GM13976 (cell line): ENCODE data around the gene AGAP3.

ENCODE experiments used
- DNase-seq: peaks from one replicate; pipeline ENCODE4 v3.0.0; 2012; ENCODE audit warnings: low spot score
- in situ Hi-C: fragments of 300-500 bp; cut with MboI; formaldehyde crosslinking; loops from one replicate; pipeline ENCODE4 v1.12.0; 2022; ENCODE audit warnings: low sequenced_read_pairs, mixed read lengths, inconsistent platforms; ENCODE audit not compliant: unreplicated experiment
- TF ChIP-seq, protein P1 (sequence below): IDR thresholded peaks from 2 replicates; pipeline ENCODE4 v1.5.1; 2012; ENCODE audit warnings: borderline replicate concordance, mild to moderate bottlenecking; ENCODE audit not compliant: insufficient read depth; ENCODE audit errors: extremely low read depth, missing control alignments, control extremely low read depth

Gene AGAP3

DNA sequence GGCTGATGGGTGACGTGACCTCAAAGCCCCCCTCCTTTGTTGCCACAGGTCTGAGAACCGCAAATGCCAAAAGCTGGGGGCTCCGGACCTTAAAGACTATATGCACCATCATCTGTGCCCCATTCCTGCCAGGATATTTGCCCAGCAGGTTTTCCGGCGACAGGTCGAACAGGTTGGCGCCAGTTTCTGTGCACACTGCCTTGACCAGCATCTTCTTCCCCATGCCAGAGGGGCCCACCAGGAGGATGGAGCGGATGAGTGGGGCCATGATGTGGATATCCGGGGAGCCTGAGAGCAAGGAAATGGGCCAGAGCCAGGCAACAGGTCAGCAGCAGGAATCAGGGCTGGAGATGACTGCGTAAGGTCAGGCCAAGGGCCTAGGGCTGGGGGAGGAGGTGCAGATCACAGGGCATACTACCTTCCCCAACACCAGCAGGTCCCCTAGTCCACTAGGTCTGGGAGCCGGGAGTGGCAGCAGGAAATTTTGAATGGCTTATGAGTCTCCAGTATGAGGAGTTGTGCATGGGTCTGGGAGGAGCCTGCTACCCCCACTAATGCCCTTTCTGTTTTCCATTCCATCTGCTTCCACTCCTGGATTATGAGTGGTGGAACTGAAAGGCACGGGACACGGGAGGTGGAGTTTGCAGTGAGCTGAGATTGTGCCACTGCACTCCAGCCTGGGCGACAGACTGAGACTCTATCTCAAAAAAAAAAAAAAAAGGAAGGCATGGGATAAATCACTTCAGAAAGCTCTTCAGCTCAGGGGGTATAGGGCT, 107.1 kb downstream of the AGAP3 start:
- in situ Hi-C loops, result no loop called here
- TF ChIP-seq, protein P1, sequence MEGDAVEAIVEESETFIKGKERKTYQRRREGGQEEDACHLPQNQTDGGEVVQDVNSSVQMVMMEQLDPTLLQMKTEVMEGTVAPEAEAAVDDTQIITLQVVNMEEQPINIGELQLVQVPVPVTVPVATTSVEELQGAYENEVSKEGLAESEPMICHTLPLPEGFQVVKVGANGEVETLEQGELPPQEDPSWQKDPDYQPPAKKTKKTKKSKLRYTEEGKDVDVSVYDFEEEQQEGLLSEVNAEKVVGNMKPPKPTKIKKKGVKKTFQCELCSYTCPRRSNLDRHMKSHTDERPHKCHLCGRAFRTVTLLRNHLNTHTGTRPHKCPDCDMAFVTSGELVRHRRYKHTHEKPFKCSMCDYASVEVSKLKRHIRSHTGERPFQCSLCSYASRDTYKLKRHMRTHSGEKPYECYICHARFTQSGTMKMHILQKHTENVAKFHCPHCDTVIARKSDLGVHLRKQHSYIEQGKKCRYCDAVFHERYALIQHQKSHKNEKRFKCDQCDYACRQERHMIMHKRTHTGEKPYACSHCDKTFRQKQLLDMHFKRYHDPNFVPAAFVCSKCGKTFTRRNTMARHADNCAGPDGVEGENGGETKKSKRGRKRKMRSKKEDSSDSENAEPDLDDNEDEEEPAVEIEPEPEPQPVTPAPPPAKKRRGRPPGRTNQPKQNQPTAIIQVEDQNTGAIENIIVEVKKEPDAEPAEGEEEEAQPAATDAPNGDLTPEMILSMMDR, result no peak

More for the DNA sequence above, 107.1 kb downstream of the AGAP3 start:
- DNase-seq, result no peak
